AG08396 (cell line): Measurements from ENCODE around the gene LYPD1.
A peak's percentile ranks its signal among the peaks of the same experiment; 100 is the strongest.

Experiments used
- DNase-seq: peaks from one replicate; pipeline ENCODE4 v3.0.0; 2012; ENCODE audit warnings: low spot score, mixed read lengths

Gene LYPD1

DNA sequence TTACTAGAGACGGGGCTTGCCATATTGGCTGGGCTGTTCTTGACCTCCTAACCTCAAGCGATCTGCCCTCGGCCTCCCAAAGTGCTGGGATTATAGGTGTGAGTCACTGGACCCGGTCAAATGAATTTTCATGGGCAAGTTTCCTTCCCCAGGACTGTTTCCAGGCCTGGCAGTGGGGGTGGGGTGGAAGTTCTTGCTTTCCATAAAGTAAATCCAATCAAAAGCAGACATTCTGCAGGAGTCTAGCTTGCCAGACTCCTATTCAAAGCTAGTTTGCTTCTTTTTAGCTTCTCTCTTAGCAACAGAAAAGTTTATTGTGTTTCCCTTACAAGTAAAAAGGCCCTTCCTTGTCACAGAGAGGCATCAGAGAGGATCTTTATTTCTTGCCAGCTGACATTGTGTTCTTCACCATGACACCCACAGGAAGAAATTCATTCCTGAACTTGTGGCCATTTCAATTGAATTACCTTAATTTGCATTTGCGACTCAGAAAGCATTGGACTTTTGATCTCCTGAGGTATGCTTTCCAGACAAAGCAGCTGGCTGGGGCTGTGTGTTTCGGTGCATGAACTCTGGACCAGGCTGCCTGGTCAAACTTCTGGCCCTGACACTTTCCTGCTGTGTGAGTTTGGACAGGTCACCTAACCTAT lies 37.9 kb downstream of the LYPD1 start:
- no peak for DNase-seq

DNA sequence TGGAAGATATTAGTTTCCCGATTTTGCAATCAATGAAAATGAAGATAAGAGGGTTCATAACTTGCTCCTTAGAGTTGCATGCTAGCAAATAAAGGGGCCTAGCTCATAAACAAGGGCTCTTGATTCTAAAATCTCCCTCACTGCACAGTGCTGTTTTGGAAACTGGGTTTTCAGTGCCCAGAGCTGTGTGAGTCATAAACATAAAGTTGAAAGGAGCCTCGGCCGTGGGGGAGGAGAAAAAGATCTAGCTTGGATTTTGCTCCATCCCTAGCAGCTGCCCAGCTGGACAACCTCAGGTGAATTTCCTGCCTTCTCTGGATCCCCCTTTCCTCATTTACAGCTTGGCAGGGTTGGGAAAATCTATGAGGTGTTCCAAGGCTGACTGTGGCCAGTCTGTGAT lies 42.5 kb downstream of the LYPD1 start:
- DNase-seq: no peak

DNA sequence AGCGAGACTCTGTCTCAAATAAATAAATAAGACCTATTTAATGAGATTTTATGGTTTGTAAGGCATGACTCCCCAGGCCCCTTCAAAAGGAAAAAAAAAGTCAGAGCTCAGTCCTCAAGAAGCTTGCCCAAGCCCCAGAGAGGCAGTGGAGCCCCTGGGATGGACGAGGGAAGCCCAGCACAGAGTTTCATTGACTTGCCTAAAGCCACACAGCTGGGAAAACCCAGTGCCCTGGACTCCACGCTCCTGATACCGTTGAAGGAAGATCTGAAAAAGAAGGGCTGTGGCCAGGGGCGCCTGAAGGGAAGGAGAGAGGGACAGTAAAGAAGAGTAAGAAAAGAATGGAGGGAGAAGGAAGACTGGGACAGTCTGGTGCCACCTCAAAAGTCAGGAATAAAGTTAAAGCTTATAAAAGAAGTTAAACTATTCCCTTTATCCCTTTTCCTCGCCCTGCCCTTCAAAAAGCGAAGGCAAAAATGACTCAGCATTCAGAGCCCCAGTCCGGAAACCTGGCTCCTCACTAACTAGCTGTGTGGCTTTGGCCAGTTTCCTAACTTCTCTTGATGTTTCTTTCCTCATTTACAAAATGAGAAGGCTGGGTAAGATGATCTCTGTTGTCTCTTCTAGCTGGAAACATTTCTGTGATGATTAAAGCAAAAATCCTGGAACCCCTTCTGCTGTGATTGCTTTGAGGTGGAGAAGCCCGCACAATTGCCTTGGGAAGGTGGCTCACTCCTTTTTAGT lies 46.7 kb downstream of the LYPD1 start:
- DNase-seq: peak; percentile 69

DNA sequence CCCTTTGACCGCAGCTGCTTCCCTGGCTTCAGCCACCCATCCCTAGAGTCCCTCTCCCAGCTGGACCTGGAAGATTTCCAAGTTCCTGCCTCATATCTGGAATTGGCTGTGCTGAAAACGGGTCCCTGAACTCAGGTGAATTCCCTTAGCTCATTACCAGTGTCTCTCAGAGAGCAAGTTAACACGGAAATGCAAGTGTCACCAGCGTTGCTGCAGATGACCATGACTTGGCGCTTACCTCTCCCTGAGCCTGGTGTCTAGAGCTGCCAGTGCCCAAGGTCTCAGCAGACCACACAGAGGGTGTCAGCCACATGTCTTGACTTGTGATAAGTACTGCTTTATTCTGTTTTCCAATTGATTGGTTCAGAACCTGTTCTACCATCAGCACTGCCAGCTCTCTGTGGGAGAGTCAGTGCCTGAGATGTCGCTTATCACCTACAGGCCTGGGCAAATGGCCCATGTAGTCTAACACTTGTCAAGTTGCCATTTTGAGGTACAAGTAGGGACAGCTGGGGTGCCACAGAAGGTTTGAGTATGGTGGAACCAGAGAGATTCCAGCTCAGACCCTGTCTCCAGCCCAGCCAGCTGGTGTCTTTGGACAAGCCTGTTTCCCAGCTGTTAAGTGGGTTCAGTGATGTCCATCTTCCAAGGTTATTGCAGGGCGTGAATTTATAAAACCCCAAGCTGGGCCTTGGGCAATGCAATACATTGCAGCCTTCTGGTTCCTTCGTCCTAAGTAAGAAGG lies 48.7 kb downstream of the LYPD1 start:
- DNase-seq: no peak

DNA sequence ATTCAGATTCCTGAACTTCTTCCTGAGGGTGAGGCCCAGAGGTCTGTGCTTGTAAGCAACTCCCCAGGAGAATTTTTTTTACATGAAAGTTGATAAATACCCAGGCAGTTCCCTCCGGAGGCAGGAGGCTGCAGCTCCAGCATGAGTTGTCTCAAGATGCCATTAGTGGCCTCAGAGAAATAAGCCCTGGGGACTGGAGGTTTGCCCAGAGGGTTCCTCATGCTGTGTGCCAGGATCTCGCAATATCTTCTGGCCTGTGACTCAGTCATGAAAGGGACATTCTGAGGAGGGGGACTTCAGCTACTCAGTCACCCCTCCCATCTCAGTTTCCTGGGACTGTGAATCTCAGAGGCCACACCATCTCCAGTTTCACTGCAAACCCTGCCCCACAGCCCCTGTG lies 49.9 kb downstream of the LYPD1 start:
- peak; percentile 38 for DNase-seq

DNA sequence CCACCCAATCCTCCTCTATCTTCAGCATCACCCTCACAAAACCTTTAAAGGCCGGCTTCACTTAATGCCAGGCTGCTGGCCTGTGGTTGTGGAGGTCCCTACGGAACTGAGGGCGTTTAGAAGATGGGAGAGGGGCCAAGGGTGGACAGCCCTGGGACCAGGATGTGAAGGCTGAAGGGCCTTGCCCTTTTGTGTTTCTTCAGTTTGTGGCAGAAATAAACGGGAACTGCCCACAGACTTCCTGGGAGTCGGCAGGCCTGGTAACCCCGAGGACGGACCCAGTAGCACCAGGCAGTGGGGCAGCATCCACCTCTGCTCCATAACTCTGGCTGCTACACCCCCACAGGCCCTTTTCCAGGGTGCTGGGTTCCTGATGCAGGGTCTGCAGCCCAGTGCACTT lies 51.3 kb downstream of the LYPD1 start:
- DNase-seq: no peak

DNA sequence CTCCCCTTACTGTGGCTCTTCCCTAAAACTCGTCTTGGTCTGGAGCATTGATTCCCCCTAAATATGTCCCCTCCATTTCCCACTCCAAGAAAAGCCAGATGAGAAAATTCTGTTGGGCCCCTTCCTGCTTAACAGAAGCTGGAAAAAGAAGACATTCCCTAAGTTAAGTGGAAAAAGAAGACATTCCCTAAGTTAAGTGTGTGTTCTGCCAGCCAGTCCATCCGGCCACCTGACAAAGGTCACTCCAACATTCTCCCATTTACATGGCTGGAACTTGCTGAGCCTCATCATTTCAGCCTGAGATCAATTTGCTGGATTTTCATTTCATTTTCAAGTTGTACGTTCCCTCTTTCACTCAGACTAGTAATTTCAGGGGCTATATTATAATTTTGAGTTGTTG lies 52.0 kb downstream of the LYPD1 start:
- no peak for DNase-seq

DNA sequence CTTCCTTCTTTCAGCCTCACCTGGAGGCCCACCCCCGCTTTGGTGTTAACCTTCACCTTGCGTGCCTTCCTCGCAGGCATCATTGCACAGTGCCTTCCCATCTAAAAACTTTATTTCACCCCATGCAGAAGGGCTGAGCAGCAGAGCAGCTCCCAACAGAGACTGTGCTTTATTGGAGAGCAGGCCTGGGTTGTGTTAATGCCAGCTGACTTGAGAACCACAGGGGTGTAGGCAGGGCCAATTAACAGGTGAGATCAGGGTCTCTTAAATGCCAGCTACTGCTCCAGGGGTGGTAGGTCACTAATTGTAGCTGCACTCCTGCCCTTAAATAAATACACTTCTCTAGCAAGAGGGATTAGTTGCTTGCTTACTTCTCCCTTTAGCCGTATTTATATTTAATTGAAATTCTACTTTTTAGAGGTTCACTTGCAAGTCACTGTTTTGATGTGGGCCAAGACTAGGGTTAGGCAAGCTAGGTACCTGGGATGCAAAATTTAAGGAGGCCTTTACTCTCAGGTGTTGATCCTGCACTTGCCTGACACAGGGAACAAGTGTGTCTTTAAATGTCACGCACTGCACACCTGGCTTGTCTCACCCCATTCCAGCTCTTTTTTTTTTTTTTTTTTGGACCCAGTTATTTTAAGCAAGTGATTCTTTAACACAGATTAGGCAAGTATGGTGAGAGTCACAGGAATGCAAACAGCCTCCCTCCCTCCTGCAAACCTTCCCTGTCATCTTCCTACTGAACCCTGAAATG lies 54.5 kb downstream of the LYPD1 start:
- DNase-seq: no peak

DNA sequence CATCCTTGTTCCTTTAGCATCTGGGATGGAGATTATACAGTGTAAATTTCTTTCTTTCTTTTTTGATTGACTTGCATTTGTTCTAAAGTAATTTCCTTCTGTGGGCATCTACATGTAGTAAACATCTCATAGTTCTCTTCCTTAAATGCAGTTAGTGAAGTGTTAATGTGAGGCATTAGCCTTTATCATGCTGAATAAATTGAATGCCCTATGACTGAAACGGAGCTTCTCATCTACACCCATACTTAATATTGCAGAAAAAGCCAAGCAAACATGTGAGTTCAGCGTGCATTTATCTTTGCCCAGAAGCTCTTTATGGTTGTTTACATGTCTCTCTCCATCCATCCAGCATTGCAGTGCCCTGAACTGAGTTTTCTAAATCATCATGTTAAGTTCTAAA lies 58.3 kb downstream of the LYPD1 start:
- no peak for DNase-seq

DNA sequence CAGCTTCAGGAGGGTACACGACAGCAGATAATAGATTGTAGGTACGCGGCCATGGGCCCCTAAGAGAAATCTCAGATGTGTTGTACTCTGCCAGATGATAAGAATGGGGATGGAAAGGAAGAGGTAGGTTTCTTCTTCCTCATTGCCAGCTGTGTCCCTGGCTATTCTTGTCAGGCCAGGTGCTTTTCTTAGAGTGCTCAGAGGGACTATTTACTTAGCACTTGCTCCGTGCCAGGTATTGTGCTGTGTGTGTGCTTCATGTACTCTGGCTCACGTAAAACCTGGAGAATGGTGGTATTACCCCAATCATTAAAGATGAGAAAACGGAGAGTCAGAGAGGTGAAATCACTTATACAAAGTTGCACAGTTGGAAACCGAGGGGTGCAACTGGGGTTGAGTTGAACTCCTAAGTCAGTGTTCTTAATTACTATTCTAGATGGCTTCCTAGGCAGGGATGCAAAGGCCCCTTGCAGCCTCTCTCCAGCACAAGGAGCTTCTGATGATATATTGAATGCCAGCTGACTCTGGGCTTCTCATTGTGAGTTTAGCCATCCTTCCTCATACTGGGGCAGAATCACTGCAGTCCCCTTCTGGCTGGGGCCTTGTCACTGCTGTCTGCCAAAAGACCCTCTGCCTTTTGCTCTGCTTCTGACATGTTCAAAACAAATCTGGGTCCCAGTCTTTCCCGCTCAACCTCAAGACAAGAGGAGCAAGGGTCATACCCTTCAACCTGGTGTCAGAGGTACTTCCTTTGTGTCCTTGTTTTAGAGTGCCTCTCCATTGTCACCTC lies 60.7 kb downstream of the LYPD1 start:
- no peak for DNase-seq

DNA sequence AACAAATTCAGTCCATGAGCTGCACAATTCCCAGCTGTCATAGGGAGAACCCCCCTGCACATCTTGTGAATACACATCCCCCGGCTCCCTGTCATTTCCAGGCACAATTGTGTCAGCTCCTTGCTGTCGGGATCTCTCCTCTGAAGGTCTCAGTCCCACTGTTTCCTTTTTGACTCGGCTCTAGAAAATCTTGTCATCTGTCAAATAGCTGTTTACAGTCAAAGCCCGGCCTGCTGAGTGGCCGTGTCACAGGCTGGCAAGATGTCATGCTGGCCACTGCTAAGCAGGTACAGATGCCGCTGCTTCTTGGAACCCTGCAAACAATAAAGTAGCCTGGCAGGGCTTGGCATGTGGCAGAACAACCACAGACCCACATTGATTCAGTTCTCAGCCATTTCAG lies 61.7 kb downstream of the LYPD1 start:
- no peak for DNase-seq

DNA sequence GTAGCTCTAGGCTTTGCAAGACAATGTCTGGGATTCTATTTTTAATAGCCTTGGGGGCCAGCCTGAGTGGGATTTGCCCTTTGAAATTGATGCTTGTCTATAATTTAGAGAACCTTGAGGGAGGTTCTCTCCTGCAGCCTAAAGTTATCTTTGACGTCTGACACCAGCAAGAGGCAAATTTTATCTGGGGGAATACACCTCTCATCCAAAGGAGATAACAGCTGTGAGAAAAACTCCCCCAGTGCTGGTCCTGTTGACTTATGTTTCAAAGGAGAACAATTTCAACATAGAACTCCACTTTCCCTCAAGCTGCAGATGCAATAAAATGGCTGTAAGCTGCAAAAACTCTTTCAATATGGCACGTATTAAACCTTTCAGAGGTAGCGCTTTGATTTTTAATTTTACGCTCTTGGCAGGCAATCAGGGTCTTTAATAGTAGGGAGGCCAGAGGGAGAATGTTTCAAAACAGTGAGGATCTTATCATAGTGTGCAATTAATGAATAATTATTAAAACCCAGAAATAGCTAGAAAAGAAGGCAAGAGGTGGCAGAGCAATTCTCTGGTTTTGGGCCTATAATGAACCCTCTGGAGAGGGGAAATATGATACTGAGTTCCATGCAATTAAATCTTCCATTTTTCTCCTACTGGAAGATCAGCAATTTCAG lies 62.4 kb downstream of the LYPD1 start:
- no peak for DNase-seq

DNA sequence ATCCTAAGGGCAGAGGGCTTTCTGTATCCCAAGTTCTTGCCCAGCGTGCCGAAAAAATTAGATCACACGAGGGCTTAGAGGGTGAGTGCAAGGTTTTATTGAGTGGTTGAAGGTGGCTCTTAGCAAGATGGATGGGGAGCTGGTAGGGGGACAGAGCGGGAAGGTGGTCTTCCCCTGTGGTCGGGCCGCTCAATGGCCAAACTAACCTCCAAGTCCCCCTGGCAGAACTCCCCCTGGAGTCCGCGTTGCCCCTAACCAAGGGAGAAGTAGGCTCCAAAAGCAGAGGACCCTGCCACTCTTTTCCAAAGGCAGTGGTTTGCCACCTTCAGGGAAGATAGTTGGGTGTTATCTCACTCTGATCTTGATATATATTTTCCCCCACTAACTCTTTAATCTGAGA lies 63.4 kb downstream of the LYPD1 start:
- no peak for DNase-seq

DNA sequence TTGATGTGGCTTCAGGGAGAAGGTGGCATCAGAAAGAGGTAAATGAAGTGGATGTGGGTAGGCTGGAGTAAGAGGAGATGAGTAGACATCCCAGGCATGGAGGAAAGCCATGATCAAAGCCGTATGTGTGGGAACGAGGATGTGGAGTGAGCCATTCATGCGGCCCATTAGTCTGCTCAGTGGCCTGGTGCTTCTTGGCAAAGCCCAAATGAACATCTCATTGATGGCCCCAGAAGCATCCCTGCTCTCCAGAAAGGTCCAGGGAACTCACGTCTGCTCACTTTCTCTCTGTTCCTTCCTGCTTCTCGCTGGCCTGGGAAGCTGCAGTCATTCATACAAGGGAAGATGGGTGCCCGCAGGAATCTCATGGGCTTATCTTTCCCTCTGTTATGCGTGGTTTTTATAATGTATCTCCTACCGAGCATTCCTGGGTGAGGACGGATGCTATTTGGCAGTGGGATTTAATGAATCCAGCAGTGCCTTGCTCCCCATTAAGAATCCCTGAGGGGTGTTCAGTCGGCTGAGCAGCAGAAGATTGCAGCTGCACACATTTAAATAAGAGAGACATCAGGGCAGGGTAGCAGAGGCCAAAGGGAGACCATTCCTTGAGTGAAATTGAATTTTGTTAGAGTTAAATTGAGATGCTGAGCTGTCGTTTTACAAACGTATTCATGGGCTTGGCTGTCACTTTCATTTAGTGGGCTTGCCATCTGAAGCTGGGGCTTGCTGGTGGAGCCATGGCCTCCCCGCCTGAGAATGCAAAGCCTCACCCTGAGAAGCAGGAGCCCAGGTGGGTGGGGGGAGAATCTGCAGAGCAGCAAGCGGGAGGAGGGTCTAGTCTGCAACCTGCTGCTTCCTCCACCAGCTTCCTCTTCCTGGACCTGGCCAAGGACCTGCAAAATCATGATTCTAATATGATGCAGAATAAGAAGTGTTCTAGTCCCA lies 64.5 kb downstream of the LYPD1 start:
- no peak for DNase-seq

DNA sequence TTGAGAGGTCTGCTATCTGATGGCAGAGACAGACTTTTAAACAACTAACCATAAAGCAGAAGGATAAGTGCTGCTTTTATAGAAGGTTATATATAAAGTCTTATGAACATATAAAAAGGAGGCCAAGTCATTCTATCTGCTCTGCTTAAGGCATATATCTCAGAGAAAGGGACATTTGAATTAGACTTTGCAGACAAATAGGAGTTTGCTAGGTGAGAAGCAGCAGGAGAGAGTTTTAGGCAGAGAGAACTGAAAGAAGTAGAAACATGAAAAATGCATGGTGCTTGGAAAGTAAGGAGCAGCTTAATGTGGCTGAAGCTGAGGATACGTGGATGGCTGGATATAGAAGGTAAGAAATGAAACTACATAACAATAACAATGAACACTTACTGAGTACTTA lies 65.4 kb downstream of the LYPD1 start:
- no peak for DNase-seq

DNA sequence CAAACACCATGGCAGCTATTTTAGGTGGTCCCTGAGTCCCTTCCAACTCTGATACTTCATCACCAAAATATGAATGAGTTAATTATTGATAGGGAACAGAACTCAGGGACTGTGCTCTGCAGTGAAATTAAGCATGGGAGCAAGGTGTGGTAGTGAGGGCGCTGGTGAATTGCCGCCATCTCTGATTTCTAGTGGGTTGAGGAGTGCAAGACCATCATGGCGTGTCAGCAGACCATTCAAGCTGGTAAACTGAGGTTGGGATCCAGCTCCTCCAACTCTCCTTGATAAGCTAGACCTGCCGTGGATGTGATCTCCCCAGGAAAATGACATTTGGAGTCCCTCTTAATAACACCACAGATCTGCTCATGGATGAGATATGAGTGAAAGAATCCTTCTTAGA lies 70.4 kb downstream of the LYPD1 start:
- DNase-seq: no peak

DNA sequence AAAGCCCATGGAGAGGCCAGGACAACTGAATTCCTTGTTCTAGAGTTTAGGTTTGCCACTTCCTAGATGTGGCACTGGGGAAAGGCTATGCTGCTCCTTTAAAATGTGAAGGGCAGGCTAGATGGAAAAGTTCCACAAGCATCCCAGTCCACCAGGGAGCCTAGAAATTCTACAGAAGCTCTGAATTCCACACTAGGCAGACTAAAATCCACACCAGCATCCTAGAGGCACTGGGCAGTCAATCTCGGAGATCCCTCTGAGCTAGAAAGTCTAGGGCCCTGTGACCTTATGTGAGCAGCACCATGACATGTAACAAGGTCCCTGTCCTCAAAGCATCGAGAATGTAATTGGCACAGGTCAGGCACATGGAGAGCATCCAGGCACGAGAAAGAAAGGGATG lies 71.5 kb downstream of the LYPD1 start:
- no peak for DNase-seq

DNA sequence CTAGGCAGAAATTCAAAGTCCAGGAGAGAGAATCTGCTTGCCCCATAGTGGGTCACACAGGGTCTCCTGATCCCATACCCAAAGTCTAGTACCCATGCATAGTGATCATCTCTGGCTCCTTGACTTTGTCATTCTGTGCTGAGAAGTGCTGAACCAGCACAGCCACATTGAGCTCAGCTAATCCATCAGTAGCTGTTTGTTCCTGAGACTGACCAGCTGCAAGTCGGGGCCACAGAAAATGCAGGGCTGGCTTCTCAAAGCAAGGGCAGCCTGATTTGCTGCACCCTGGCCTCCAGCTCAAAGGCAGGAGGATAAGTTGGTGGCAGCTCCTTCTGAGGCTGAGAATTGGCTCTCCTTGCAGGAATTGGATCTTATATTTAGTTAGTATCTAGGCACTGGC lies 72.2 kb downstream of the LYPD1 start:
- no peak for DNase-seq

DNA sequence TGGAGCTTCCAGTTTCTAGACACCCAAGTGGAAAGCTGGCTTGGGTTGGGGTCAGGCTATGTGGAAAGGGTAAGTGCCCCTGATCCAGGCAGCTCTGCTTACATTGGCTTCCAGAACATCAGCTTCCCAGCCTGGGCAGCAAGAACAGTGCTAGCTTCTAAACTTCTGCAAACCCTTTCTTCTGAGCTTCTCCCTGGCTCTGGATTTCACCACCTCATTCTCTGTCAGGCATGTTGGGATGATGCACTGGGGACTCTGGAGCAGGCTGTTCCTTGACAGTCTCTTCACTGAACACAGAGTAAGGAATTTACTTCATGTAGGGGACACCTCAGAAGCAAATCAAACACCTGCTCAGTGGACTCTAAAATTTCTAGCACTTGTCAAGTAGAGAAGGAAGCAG lies 72.8 kb downstream of the LYPD1 start:
- no peak for DNase-seq

DNA sequence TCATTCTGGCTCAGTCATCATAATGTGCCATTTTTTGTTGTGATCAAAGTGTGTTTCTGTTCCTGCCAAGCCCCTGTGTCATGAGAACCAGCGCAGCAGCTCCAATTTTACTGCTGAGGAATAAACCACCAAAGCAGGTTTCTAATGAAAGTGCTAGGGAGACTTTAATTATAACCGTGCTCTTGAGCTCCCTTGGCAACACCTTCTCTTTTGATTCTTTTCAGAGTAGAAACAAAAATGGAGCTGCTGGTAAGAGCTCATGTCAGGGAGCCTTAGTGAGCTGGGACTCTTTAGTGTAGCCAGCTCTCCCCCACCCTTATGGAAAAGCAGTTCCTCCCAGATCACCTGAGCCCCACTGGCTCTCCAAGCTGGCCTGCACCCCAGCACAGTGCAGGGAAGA lies 74.3 kb downstream of the LYPD1 start:
- DNase-seq: no peak
